NCI-H82 treated with DMSO at 0.1 percent for 48 hours (cell line): ENCODE results near the gene TRIM24.
"Not testable (repeated sequence)": the region's sequence is repeated elsewhere in the genome, so short reads cannot be mapped to it uniquely, and the experiment has no call there.

Experiments used
- DNase-seq: peaks from one replicate; lab custom pipeline; 2025; ENCODE audit not compliant: unreplicated experiment; lab: John Stamatoyannopoulos, UW

The TRIM24 gene

DNA sequence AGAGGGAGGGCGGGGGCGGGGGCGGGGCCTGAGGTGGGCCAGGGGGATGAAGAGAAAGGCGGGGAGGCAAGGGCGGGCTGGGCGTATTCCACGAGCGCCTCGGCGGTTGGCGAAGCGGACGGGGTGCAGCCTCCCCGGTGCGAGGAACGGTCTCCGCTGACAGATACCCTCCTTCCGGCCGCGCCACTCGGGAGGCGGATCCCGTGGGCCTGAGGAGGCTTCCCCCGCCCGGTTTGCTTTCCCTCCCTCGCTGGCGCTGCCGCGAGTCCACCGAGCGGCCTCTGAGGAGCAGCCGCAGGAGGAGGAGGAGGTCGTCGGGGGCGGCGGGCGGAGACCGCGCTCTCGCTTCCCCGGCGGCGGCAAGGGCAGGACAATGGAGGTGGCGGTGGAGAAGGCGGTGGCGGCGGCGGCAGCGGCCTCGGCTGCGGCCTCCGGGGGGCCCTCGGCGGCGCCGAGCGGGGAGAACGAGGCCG, at the start of gene TRIM24:
Gene TRIM24, plus strand, starts transcription at position 84 of the 473 bp plus-strand sequence. Its CDS starts 290 bp downstream, at position 374.
- no peak for DNase-seq

DNA sequence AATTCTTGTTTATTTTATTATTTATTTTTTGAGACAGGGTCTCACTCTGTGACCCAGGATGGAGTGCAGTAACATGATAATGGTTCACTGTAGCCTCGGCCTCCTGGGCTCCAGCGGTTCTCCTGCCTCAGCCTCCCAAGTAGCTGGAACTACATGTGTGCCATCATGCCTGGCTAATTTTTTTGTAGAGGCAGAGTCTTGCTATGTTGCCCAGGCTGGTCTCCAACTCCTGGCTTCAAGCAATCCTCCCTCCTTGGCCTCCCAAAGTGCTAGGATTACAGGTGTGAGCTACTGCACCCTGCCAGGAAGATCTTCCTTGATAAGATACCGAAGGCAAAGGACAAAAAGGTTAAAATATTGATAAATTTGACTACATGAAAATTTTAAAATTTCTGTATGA, 48.0 kb upstream of the TRIM24 start:
- not testable (repeated sequence) for DNase-seq

- DNase-seq: not testable (repeated sequence)
Observed at GRCh38 chr7:138412921-138413320, 47.1 kb upstream of the TRIM24 start.

- DNase-seq: no peak
Observed at GRCh38 chr7:138417078-138417700, 42.9 kb upstream of the TRIM24 start.

- no peak for DNase-seq
Observed at GRCh38 chr7:138417764-138418163, 42.3 kb upstream of the TRIM24 start.

DNA sequence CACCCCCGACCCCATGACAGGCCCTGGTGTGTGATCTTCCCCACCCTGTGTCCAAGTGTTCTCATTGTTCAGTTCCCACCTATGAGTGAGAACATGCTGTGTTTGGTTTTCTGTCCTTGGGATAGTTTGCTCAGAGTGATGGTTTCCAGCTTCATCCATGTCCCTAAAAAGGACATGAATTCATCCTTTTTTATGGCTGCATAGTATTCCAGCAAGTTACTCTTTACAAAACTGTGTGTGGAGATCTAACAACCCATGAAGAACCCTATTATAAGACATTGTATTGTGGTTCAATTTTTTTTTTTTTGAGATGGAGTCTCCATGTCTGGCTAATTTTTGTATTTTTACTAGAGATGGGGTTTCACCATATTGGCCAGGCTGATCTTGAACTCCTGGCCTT, 41.7 kb upstream of the TRIM24 start:
- DNase-seq: not testable (repeated sequence)

- DNase-seq: no peak
Observed at GRCh38 chr7:138425026-138425425, 35.0 kb upstream of the TRIM24 start.

- no peak for DNase-seq
Observed at GRCh38 chr7:138429577-138430250, 30.3 kb upstream of the TRIM24 start.

DNA sequence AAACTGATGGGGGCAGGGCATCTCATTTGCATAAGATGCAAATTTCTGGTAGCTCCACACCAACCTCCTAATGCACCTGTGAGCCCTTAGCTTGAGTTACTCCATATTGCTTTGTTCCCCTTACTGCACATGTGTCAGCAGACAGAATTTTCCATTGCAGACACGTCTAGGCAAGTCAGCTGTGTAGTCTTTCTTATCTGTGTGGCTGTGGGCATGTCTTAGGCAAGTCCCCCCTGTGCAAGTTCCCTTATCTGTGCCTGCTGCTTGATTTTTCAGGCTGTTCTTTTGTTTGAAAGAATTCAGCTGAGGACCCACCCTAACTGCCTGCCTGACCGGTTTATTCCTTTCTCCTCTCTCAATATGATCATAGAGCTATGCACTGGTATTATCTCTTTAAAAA, 28.5 kb upstream of the TRIM24 start:
- DNase-seq: no peak

GRCh38 chr7:138433583-138434443, 26.2 kb upstream of the TRIM24 start:
- no peak for DNase-seq

DNA sequence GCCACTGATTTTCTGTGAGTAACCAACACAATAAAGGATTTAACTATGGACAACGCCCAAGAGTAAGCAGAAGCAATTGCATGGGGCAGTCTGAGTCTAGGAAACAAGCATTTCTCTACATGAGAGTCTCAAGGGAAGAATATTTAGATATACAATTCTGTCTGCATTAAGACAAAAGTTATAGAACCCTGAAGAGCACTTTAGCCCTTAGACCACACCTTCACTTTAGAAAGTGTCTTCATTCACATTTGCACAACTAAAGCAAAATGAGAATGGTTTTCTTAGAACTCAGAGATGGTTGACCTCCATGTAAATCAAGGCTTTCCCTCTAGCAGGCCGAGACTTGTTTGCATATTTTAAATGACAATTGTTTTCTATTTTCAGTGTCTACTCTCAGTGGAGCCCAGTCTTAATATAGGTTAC, 25.5 kb upstream of the TRIM24 start:
- no peak for DNase-seq

DNA sequence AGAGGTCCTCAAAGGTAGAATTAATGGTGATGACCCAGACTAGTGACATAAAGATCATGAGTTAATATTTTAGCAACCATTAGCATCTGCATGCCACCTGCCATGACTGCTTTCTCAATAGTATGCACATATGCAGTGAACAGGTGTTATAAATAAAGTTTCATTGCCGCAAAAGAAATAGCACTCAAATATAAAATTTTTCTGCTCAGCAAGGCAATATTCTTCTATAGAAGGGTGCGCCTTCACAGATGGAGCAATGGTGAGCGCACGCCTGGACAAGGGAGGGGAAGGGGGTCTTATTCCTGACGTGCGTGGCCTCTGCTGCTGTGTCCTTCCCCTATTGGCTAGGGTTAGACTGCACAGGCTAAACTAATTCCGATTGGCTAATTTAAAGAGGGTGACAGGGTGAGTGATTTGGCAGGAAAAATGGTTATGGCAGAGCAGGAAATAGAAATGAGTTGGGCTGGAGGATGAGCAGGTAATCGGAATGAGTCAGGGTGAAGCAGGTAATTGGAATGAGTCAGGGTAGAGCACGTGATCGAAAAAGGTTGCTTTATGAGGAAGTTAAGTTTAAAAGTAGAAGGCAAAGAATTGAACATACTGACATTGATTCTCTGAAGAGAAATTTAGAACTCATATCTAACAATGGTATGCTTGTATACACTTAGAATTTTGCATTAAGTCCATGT, 24.7 kb upstream of the TRIM24 start:
- DNase-seq: no peak

GRCh38 chr7:138436388-138436787, 23.7 kb upstream of the TRIM24 start:
- no peak for DNase-seq

- DNase-seq: no peak
Observed at GRCh38 chr7:138440460-138440859, 19.6 kb upstream of the TRIM24 start.

- no peak for DNase-seq
Observed at GRCh38 chr7:138442822-138443221, 17.2 kb upstream of the TRIM24 start.

DNA sequence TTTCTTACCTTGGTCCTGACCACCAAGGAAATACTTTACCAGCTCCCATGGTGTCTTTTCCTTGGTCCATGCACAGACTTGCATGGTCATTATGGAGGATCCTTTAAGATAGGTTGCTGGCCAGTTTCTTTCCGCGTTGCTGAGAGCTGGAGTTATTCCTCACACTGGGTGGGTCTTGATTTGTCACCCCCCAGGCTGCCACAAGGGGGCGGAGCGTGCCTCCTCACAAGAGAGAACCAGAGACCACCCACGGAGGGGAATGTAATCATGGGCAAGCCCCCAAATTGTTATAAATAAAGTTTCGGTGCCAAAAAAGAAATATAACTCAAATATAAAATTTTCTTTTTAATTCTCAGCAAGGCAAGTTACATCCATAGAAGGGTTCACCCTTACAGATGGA, 10.5 kb upstream of the TRIM24 start:
- DNase-seq: no peak

DNA sequence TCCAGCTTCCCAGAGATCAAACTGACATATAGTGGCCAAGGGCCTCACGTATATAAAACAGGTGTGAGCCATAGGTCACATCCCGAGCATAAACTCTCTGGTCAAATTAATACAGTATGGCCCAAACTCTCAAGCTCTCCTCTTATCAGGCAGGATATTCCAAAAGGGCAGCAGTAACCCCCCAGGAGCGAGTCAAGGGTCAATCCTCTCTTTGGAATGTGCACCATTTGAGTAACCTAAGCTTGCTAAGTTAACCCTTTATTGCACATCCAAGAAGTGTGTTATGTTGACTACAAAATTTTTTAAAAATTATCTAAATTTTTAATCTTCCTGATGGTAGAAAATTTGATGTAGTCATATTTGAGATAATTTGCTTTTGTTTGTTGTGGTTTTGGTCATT, 4.5 kb upstream of the TRIM24 start:
- no peak for DNase-seq

- DNase-seq: no peak
Observed at GRCh38 chr7:138456220-138456619, 3.8 kb upstream of the TRIM24 start.

DNA sequence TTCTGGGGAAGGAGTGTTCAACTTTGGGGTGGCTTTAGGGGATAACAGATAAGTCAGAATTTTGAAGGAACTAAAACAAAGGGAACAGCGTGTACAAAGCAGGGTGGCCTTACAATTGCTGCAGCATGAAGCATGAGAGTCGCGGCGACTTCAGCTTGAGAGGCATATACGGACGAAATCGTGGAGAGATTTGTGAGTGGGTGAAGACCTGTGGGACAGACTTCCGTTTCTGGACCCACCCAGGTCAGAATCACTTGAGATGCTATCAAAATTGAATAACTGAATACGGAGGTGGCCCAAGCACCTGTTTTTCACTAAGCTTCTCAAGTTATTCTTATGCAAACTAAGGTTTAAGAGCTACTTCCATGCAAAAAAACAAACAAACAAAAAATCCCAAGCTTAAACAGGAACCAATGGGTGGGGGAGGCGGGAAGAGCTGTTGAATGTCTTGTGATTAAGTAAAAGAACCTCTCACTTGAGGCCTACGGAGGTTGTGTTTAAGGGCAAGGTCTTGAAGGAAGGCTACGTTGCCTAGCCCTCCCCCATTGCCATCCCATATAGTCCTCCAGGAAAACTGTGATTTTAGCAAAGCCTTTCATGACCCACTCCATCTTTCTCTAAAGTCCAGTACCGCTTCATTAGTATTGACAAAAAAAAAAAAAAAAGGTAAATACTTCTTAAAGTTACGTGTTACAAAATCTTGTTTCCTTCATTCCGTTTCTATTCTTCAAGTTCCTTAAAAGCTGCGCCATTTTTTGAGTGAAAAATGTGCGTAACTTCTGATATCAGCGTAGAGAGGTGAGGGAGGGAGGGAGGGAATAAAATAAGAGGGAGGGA, 1.3 kb upstream of the TRIM24 start:
- no peak for DNase-seq
